Small intestine (tissue), 7 donors: Measurements from ENCODE around the gene HSPB8. TPM values are rescaled to one million over a fixed set of nuclear protein-coding genes. Genes with fewer than 3 reads are reported as not detected.

Experiments
- DNase-seq, 2 donors: peaks; one replicate each; pipeline versions ENCODE4 v3.0.0 to v3.0.0-alpha.2; 2013
- FAIRE-seq: peaks from 2 replicates; lab custom pipeline; 2012; peaks lifted over from hg19 to GRCh38; lab: Jason Lieb, UNC
- H3K27ac ChIP-seq, 3 donors: one replicate each; pipeline ENCODE4 v1.5.1; 2013; ENCODE audit warnings: low read length in 2 of 3, mild to moderate bottlenecking in 2 of 3, control low read depth in 1 of 3, inconsistent platforms in 1 of 3, low read depth in 1 of 3, moderate library complexity in 1 of 3
- H3K27me3 ChIP-seq, 3 donors: one replicate each; pipeline ENCODE4 v1.6.1; 2013; ENCODE audit warnings: low read length in 3 of 3, inconsistent platforms in 1 of 3; ENCODE audit not compliant: control insufficient read depth in 3 of 3, insufficient read depth in 3 of 3
- H3K36me3 ChIP-seq, 3 donors: one replicate each; pipeline ENCODE4 v1.6.1; 2013; ENCODE audit warnings: low read length in 3 of 3, inconsistent platforms in 1 of 3, low read depth in 1 of 3, mild to moderate bottlenecking in 1 of 3, moderate library complexity in 1 of 3; ENCODE audit not compliant: control insufficient read depth in 3 of 3, insufficient read depth in 2 of 3
- H3K4me1 ChIP-seq, 3 donors: one replicate each; pipeline ENCODE4 v1.6.1; 2013; ENCODE audit warnings: low read length in 2 of 3, inconsistent platforms in 1 of 3, low read depth in 1 of 3, mild to moderate bottlenecking in 1 of 3, moderate library complexity in 1 of 3; ENCODE audit not compliant: control insufficient read depth in 3 of 3, insufficient read depth in 2 of 3
- H3K4me3 ChIP-seq, 3 donors: one replicate each; pipeline ENCODE4 v1.5.1; 2013; ENCODE audit warnings: low read length in 3 of 3, control low read depth in 1 of 3, inconsistent platforms in 1 of 3, low read depth in 1 of 3, mild to moderate bottlenecking in 1 of 3, moderate library complexity in 1 of 3
- H3K9me3 ChIP-seq, 2 donors: one replicate each; pipeline ENCODE4 v1.6.1; 2013; ENCODE audit warnings: low read depth in 1 of 2, low read length in 1 of 2; ENCODE audit not compliant: control insufficient read depth in 2 of 2, insufficient read depth in 1 of 2
- WGBS, 3 donors: extraction: QIAGEN DNeasy Blood & Tissue Kit; methylation state at CpG; one replicate each; pipeline ENCODE4 v1.1.7; 2013; 5-methylcytosine and 5-hydroxymethylcytosine counted together
- polyA plus RNA-seq, 4 donors: library from polyadenylated mRNA; stranded (reverse) in 3 of 4; unstranded in 1 of 4; fragments of 200-250 nt in 3 of 4; fragments of 120-200 nt in 1 of 4; gene quantifications; one replicate each; pipeline versions ENCODE4 v1.2.1 to v1.2.3, GENCODE V29; 2013
- donor health status: healthy with polysubstance abuse.
- donor health status: control.
- donor health status: control.
- donor health status: Bipolar disorder and iron deficiency.
- donor health status: healthy.

The HSPB8 gene
- polyA plus RNA-seq, 4 donors, result 1.0 to 12.9 (median 4.0) TPM

DNA sequence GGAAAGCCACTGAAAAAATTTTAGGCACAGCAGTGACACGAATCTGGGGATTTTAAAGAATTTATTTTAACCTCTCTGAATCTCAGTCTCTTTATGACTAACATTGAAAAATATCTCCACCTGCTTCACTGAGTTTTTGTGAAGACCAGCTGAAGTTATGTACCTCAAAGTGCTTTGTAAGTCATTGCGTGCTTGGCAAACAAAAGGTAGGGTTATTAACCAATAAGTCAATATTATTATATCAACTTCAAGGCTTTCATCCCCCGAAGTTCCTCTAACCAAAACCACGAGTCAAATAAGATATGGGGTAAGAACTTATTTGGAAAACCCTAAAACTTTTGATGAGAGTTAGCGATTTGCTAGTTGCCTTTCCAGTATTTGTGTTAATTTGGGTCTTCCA is 62.3 kb downstream of the HSPB8 start:
- no peak overlapping the region for H3K4me3 ChIP-seq
- no peaks in the 10 kb centered on the region for H3K36me3 ChIP-seq
- no peak overlapping the region for H3K27ac ChIP-seq
- H3K4me1 ChIP-seq, result no peaks in the 10 kb centered on the region
- no peak for FAIRE-seq
- H3K27me3 ChIP-seq, result no peaks in the 10 kb centered on the region
- DNase-seq, result no peak
- 19 to 54% (median 29%) methylated on average over 5 of the region's 5 CpGs for WGBS, 3 donors
- no peaks in the 10 kb centered on the region for H3K9me3 ChIP-seq

DNA sequence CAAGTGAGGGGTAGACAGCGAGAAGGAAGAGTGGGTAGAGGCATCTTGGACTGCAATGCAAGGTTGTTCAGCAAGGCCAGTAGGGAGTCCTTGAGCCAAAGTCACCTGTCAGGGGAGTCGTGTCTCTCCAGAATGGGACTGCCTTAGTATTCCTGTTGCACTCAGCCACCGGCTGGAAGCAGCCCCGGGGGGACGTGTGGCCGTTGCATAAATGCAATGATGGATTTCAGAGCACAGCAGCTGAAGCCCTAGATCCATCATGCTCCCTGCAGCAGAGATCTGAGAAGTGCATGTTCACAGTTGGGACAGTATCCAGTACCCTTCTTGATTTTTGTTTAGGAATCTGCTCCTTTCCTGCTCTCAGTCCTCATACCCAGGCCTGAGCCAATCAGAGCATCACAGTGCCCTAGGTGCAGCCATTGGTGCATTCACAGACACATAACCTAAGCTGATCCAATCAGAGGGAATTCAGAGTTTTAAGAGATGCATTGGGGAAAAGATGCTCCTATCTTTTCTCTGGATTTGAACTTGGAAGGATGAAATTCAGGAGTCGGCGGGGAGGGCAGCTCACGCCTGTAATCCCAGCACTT is 62.9 kb downstream of the HSPB8 start:
- Histone ChIP-seq H3K27me3 (no peaks in the 10 kb centered on the region), H3K27ac (no peak overlapping the region), H3K4me3 (no peak overlapping the region), H3K36me3 (no peaks in the 10 kb centered on the region), H3K4me1 (no peaks in the 10 kb centered on the region), H3K9me3 (no peaks in the 10 kb centered on the region)
- DNase-seq, result no peak
- WGBS, 3 donors, result 73 to 79% (median 76%) methylated on average over 9 of the region's 9 CpGs
- FAIRE-seq, result no peak

Other genes with a start within 250 kb of the HSPB8 start
- gene SRRM4, start 197.4 kb upstream of the HSPB8 start, polyA plus RNA-seq, result under 1 TPM in 2 of 4 donors, not detected in 2; 0.15 to 0.21 TPM
- gene CCDC60, start 155.8 kb downstream of the HSPB8 start, polyA plus RNA-seq, result not detected